ENCODE measurements around the gene PDE3B.

PDE3B gene

GRCh38 chr11:14617241-14618027 lies 26.2 kb upstream of the PDE3B start:
- H3K4me3 ChIP-seq (ENCODE audit: low read depth, low read length): no peak overlapping the region
- TF ChIP-seq CTCF (IDR thresholded peaks at IDR 0.05; ENCODE audit: borderline replicate concordance, insufficient read depth, low read depth, low read length): no peak

- no peak overlapping the region for H3K4me3 ChIP-seq (ENCODE audit: low read depth, low read length)
- TF ChIP-seq CTCF (IDR thresholded peaks at IDR 0.05; ENCODE audit: borderline replicate concordance, insufficient read depth, low read depth, low read length): no peak
Observed at GRCh38 chr11:14618060-14618459, 25.5 kb upstream of the PDE3B start.

- no peak overlapping the region for H3K4me3 ChIP-seq (ENCODE audit: low read depth, low read length)
- no peak for TF ChIP-seq CTCF (IDR thresholded peaks at IDR 0.05; ENCODE audit: borderline replicate concordance, insufficient read depth, low read depth, low read length)
Observed at GRCh38 chr11:14619603-14620531, 23.7 kb upstream of the PDE3B start.

- no peak for TF ChIP-seq CTCF (IDR thresholded peaks at IDR 0.05; ENCODE audit: borderline replicate concordance, insufficient read depth, low read depth, low read length)
Observed at GRCh38 chr11:14622223-14622954, 21.2 kb upstream of the PDE3B start.

GRCh38 chr11:14623036-14623435 lies 20.6 kb upstream of the PDE3B start:
- TF ChIP-seq CTCF (IDR thresholded peaks at IDR 0.05; ENCODE audit: borderline replicate concordance, insufficient read depth, low read depth, low read length): no peak
- no peak overlapping the region for H3K4me3 ChIP-seq (ENCODE audit: low read depth, low read length)

More at GRCh38 chr11:14622223-14622954, 21.2 kb upstream of the PDE3B start:
- no peak overlapping the region for H3K4me3 ChIP-seq (ENCODE audit: low read depth, low read length)

- no peak for TF ChIP-seq CTCF (IDR thresholded peaks at IDR 0.05; ENCODE audit: borderline replicate concordance, insufficient read depth, low read depth, low read length)
- H3K4me3 ChIP-seq (ENCODE audit: low read depth, low read length): no peak overlapping the region
Observed at GRCh38 chr11:14625586-14626205, 17.9 kb upstream of the PDE3B start.

Data from GM12875 (cell line).